ENCODE results near the gene ZGPAT. TPM values are rescaled to one million over a fixed set of nuclear protein-coding genes. Genes with fewer than 3 reads are reported as not detected.
A peak's percentile ranks its signal among the peaks of the same experiment; 100 is the strongest.

The ZGPAT gene
- total RNA-seq, 4 donors from 2014 or later: 22.5 to 38.9 (median 28.6) TPM

GRCh38 chr20:63738687-63739129 lies 30.9 kb downstream of the ZGPAT start:
- Histone ChIP-seq H3K9me3 (no peaks in the 10 kb centered on the region), H3K27me3 (no peaks in the 10 kb centered on the region), H3K36me3 (peaks cover 31 to 56% (median 49%) of the 10 kb centered on the region in 4 donors), H3K4me1 (peaks cover 39 to 64% (median 53%) of the 10 kb centered on the region in 4 donors), H3K27ac (replicated peaks in 1 of 4) (peak overlapping the region; percentile 85 to 93 (median 90)), H3K4me3 (peak overlapping the region; percentile 64 to 87 (median 64))
- 53% methylated on average over 5 of the region's 26 CpGs for WGBS
- intact Hi-C loops (cut with DNase I): no loop called here
- no peak for DNase-seq (ENCODE audit: extremely low spot score)
- TF ChIP-seq POLR2AphosphoS5 (IDR thresholded peaks at IDR 0.05) (no peak), POLR2A (IDR thresholded peaks at IDR 0.05; ENCODE audit: low read depth) (no peak), EP300 (IDR thresholded peaks at IDR 0.05) (no peak), CTCF (IDR thresholded peaks at IDR 0.05) (no peak)

GRCh38 chr20:63739130-63740069 lies 31.6 kb downstream of the ZGPAT start, which contains the start of gene SLC2A4RG:
Gene SLC2A4RG, plus strand, starts transcription at chr20:63739776. Its CDS starts 137 bp downstream, at chr20:63739913.
- no peaks in the 10 kb centered on the region for H3K27me3 ChIP-seq
- H3K4me1 ChIP-seq: peaks cover 39 to 64% (median 53%) of the 10 kb centered on the region in 4 donors
- intact Hi-C loops (cut with DNase I): no loop called here
- WGBS: 0% methylated on average over 6 of the region's 136 CpGs
- DNase-seq (ENCODE audit: extremely low spot score): no peak
- peak in 1 of 2 donors; percentile 4 for TF ChIP-seq POLR2AphosphoS5 (IDR thresholded peaks at IDR 0.05)
- TF ChIP-seq CTCF (IDR thresholded peaks at IDR 0.05): no peak
- H3K9me3 ChIP-seq: no peaks in the 10 kb centered on the region
- H3K36me3 ChIP-seq: peaks cover 24 to 52% (median 46%) of the 10 kb centered on the region in 4 donors
- peak within 1 kb of the TSS; percentile 89 to 99 (median 96) for H3K27ac ChIP-seq (replicated peaks in 1 of 4)
- peak within 1 kb of the TSS; percentile 74 to 87 (median 78) for H3K4me3 ChIP-seq

- Histone ChIP-seq H3K36me3 (peaks cover 16 to 51% (median 42%) of the 10 kb centered on the region in 4 donors), H3K4me1 (peaks cover 39 to 64% (median 53%) of the 10 kb centered on the region in 4 donors), H3K27ac (replicated peaks in 1 of 4) (peak overlapping the region; percentile 89 to 99 (median 96)), H3K4me3 (peak overlapping the region; percentile 74 to 87 (median 78)), H3K27me3 (no peaks in the 10 kb centered on the region), H3K9me3 (no peaks in the 10 kb centered on the region)
- no peak for DNase-seq (ENCODE audit: extremely low spot score)
- no peak for TF ChIP-seq POLR2A (IDR thresholded peaks at IDR 0.05; ENCODE audit: low read depth)
- intact Hi-C loops (cut with DNase I): no loop called here
- 0% methylated on average over 18 of the region's 80 CpGs for WGBS
These were observed 32.3 kb downstream of the ZGPAT start for GRCh38 chr20:63740070-63740626.

GRCh38 chr20:63740627-63741353 lies 33.0 kb downstream of the ZGPAT start:
- WGBS: 9% methylated on average over 10 of the region's 29 CpGs
- Histone ChIP-seq H3K36me3 (peaks cover 12 to 48% (median 39%) of the 10 kb centered on the region in 4 donors), H3K9me3 (no peaks in the 10 kb centered on the region), H3K4me1 (peaks cover 39 to 64% (median 53%) of the 10 kb centered on the region in 4 donors), H3K27ac (replicated peaks in 1 of 4) (peak overlapping the region; percentile 89 to 99 (median 96)), H3K4me3 (peak overlapping the region; percentile 74 to 87 (median 78)), H3K27me3 (no peaks in the 10 kb centered on the region)
- DNase-seq (ENCODE audit: extremely low spot score): peak; percentile 97
- TF ChIP-seq POLR2A (IDR thresholded peaks at IDR 0.05; ENCODE audit: low read depth): no peak
- peak; percentile 79 to 84 for TF ChIP-seq POLR2AphosphoS5 (IDR thresholded peaks at IDR 0.05)
- peak; percentile 10 to 41 (median 31) for TF ChIP-seq CTCF (IDR thresholded peaks at IDR 0.05)
- TF ChIP-seq EP300 (IDR thresholded peaks at IDR 0.05): no peak
- intact Hi-C loops (cut with DNase I): no loop called here
